ENCODE results near the gene SLC12A1. TPM values are rescaled to one million over a fixed set of nuclear protein-coding genes. Genes with fewer than 3 reads are reported as not detected.

The SLC12A1 gene
- total RNA-seq, 4 donors from 2014 or later: not detected

DNA sequence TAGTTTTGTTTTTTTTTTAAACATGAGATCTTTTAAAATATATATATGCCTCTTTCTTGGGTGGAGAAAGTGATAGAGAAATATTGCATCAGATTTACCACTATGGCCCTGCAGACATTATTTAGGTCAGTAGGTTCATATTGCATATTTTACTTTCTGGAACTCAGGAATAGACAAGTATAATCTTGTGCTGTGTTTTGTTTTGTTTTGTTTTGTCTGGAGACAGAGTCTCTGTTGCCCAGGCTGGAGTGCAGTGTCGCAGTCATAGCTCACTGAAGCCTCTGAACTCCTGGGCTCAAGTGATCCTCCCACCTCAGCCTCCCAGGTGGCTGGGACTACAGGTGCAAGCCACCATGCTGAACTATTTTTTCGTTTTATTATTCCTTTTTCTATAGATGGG, 103.6 kb downstream of the SLC12A1 start:
- no peak overlapping the region for H3K27ac ChIP-seq
- no peaks in the 10 kb centered on the region for H3K27me3 ChIP-seq
- no peaks in the 10 kb centered on the region for H3K4me1 ChIP-seq
- TF ChIP-seq, protein P1, sequence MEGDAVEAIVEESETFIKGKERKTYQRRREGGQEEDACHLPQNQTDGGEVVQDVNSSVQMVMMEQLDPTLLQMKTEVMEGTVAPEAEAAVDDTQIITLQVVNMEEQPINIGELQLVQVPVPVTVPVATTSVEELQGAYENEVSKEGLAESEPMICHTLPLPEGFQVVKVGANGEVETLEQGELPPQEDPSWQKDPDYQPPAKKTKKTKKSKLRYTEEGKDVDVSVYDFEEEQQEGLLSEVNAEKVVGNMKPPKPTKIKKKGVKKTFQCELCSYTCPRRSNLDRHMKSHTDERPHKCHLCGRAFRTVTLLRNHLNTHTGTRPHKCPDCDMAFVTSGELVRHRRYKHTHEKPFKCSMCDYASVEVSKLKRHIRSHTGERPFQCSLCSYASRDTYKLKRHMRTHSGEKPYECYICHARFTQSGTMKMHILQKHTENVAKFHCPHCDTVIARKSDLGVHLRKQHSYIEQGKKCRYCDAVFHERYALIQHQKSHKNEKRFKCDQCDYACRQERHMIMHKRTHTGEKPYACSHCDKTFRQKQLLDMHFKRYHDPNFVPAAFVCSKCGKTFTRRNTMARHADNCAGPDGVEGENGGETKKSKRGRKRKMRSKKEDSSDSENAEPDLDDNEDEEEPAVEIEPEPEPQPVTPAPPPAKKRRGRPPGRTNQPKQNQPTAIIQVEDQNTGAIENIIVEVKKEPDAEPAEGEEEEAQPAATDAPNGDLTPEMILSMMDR (IDR thresholded peaks at IDR 0.05): no peak
- TF ChIP-seq POLR2A (IDR thresholded peaks at IDR 0.05): no peak
- H3K9me3 ChIP-seq: no peaks in the 10 kb centered on the region
- no peak for DNase-seq
- no peaks in the 10 kb centered on the region for H3K36me3 ChIP-seq
- no peak overlapping the region for H3K4me3 ChIP-seq

DNA sequence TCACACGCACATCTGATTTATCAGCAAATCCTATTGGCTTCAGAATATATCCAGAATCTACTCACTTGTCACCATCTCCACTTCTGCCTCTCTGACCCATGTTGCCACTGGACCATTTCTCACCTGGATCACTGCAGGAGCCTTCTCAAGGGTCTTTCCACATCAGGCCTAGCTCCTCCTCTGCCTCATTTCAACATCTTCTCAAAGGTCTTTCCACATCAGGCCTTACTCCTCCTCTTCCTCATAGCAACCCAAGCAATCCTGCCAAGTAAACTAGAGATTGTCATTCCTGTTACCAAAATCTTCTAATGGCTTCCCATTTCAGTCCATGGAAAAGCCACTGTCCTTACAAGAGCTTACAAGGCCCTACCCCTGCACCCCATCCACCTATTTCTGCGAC, 107.1 kb downstream of the SLC12A1 start:
- Histone ChIP-seq H3K27me3 (no peaks in the 10 kb centered on the region), H3K36me3 (no peaks in the 10 kb centered on the region), H3K4me3 (no peak overlapping the region), H3K27ac (no peak overlapping the region), H3K9me3 (no peaks in the 10 kb centered on the region), H3K4me1 (no peaks in the 10 kb centered on the region)
- TF ChIP-seq POLR2A (IDR thresholded peaks at IDR 0.05): no peak
- TF ChIP-seq, protein P1 (IDR thresholded peaks at IDR 0.05): no peak
- DNase-seq: no peak

DNA sequence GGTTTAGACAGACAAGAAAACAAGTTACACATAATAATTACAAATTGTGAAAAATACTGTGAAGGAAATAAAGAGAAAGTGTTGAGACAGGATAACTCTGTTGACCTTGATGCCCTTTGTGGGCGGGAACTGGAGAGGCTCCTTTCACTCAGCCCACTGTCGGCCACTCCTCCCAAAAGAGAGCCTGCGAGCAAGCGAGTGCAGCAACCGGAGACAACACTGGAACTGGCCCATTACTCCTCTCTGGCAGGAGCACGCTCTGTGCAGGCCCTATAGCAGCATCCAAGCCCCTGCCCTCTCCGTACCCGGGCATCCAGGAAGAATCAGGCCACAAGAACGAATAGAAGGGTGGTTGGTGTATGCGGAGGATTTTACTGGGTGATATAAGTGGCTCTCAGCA, 108.9 kb downstream of the SLC12A1 start:
- H3K4me3 ChIP-seq: no peak overlapping the region
- TF ChIP-seq, protein P1 (IDR thresholded peaks at IDR 0.05): no peak
- H3K27ac ChIP-seq: no peak overlapping the region
- H3K36me3 ChIP-seq: no peaks in the 10 kb centered on the region
- H3K4me1 ChIP-seq: no peaks in the 10 kb centered on the region
- DNase-seq: no peak
- H3K9me3 ChIP-seq: no peaks in the 10 kb centered on the region
- H3K27me3 ChIP-seq: no peaks in the 10 kb centered on the region

DNA sequence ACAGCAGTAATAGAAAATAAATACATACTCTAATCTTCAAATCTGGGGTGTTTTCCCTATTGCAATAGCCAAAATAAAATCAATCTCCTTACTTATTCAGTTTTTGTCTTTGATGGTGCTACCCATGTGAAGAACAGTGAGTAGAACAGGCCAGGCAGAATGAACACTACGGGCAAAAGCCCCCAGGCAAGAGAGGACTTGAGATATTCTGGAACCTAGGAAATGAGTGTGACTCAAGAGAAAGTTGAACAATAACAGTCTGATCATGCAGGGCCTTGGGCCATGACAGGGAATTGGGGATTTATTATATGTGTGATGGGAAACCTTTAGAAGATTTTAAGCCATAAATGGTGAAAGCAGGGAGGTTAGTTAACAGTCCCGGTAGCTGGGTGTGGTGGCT, 111.1 kb downstream of the SLC12A1 start:
- no peaks in the 10 kb centered on the region for H3K4me1 ChIP-seq
- H3K9me3 ChIP-seq: no peaks in the 10 kb centered on the region
- no peak for TF ChIP-seq POLR2A (IDR thresholded peaks at IDR 0.05)
- TF ChIP-seq, protein P1 (IDR thresholded peaks at IDR 0.05): no peak
- H3K27ac ChIP-seq: no peak overlapping the region
- H3K27me3 ChIP-seq: no peaks in the 10 kb centered on the region
- no peaks in the 10 kb centered on the region for H3K36me3 ChIP-seq
- no peak for DNase-seq
- H3K4me3 ChIP-seq: no peak overlapping the region

DNA sequence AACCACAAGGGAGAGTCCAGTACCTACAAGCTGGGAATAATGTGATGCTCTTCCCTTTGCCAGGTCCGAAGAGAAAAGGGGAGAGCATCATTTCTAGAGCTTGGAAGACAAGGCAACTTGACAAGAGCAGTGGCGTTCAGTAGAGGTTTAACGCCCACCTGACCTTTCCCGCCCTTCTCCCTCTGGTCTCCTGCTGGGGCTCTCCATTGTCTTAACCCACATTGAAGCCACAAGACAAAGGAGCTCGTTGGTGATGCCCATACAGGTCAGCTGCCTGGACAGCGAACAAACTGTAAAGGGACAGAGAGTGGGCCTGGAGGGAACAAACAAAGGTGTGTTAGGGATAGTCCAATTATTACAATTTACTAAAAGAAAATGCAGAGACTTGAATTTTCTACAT, 112.0 kb downstream of the SLC12A1 start:
- Histone ChIP-seq H3K36me3 (no peaks in the 10 kb centered on the region), H3K27me3 (no peaks in the 10 kb centered on the region)

More for the DNA sequence above, 112.0 kb downstream of the SLC12A1 start:
- TF ChIP-seq, protein P1 (IDR thresholded peaks at IDR 0.05): no peak
- no peak for TF ChIP-seq POLR2A (IDR thresholded peaks at IDR 0.05)
- Histone ChIP-seq H3K27ac (no peak overlapping the region), H3K4me1 (no peaks in the 10 kb centered on the region), H3K4me3 (no peak overlapping the region), H3K9me3 (no peaks in the 10 kb centered on the region)
- no peak for DNase-seq

All from Peyer's patch (tissue), 4 donors.